Measurements from ENCODE around the gene MED29.

The MED29 gene, protein sequence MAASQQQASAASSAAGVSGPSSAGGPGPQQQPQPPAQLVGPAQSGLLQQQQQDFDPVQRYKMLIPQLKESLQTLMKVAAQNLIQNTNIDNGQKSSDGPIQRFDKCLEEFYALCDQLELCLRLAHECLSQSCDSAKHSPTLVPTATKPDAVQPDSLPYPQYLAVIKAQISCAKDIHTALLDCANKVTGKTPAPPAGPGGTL

DNA sequence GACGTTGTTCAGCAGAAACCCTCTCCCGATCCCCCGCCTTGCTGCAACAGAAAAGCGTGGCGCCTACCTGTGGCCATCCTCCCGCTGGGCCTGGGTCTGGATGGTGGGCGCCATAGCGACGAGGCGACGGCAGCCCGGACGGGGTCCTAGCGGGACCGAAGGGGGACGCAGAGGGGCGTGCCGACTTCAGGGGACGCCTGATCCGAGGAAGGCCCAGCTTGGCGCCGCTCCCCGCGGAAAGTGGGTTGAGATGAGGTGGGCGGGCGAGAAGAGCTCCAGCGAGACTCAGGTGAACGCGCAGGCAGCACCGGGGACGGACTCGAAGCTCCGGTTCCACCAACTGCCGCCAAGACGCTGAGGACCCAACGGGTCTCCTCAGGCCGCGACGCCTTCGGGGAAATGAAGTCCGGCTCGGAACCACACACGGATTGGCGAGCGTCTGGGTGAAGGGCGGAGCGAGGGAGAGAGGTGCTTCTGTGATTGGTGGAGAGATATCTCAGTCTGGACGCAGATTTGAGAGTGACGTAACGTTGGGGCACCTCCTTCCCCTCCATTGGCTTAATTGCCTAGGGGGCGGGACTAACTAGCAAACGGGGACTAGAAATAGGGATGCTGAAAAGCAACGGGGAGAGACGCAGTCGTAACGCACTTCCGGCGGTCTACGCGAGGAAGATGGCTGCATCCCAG, at the start of gene MED29, which contains the start of gene PAF1:
Gene MED29 (plus strand): TSS at position 628 of the 687 bp plus-strand sequence. CDS start 45 bp downstream, at position 673.
Gene PAF1 (minus strand): TSS at position 356 of the 687 bp plus-strand sequence. CDS start 242 bp downstream, at position 114.
- peak; percentile 81 to 92 for DNase-seq (ENCODE audit: low read depth in 1 of 2, low spot score in 1 of 2)

DNA sequence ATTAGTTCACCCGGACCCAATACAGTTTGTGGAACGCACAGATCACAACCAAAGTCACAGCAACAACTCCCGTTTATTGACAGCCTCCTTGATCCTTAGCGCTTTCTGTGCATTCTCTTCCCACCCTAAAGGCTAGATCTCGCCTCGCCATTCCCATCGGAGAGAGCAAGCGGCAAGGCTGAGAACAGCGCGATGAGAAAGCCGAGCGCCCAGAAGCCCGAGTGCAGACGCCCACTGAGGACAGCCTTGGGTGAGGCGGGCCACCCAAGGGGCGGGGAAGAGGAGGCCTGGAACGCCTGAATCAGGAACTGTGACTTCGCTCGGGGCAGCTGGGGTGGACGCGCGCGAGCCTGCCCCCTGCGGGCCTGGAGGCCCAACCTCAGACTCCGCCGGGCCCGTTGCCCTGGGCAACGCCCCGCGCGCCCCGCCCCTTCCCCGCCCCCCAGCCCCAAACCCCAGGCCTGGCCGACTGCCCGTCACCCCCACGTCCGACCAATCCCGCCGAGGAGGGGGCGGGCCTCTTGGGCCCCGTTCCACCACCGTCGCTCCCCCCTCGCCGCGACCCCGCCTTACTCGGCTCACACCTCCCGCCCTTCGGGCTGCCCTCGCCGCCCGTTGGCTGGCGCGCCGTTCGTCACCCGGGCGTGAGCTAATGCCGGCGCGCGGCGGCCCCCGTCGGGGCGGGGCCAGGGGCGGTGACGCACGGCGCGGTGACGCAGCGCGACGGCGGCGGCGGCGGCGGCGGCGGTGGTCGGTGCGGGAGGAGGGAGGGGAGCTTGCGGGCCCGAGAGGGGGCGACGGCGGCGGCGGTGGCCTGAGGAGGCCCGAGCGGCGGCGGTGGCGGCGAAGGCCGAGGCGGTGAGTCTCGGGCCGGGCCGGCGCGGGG, 49.2 kb upstream of the MED29 start, which contains the start of gene SAMD4B:
Gene SAMD4B (plus strand): TSS at position 703 of the 886 bp plus-strand sequence. CDS start 14,473 bp downstream, outside the sequence.
- DNase-seq (ENCODE audit: low read depth in 1 of 2, low spot score in 1 of 2), result peak; percentile 98 to 100

DNA sequence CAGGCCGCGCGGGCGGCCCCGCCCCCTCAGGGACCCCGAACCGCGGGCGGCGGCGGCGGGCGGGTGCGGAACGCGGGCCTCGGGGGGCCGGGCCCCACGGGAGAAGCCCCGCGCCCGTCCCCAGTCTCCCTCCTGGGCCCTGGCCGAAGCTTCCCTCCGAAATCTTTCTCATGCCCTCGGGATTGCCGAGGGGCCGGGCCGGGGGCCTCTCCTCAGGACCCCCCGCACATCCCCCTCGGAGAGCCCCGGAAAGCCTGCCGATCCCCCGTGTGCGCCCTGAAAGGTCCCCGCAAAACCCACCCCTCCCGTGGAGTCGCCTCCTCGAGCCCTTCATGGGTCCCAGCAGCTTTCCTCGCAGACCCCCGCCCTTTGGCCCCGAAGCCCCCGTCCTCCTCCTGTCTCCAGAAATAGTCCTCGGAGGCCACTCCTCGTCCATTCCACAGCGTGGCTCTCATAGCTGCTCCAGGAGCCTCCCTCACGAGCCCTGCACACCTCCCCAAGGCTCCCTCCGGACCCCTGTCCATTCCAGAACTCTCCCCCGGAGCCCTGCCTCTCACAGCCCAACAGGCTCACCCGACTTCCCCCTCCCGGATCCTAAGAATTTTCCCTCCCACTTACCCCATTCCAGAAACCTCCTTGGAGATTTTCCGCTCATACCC, 48.4 kb upstream of the MED29 start:
- no peak for DNase-seq (ENCODE audit: low read depth in 1 of 2, low spot score in 1 of 2)

DNA sequence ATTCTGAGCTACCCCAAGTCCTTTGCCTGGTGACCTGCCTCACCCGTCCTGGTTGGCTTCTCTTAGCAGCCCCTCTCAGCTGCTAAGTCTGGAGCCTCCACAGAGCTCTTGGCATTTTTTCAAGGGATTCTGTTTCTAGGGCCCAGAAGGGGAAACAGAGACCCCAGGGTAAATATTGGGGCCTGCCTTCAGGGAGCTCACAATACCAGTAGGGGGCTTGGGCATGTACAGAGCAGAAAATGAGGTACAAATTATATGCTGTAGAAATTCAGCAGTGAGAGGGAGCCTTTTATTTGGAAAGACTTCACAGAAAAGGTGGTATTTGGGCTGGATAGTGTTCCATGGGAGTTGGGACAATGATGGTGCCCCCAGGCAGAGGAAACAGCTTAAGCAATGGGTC, 45.2 kb upstream of the MED29 start:
- DNase-seq (ENCODE audit: low read depth in 1 of 2, low spot score in 1 of 2), result no peak

DNA sequence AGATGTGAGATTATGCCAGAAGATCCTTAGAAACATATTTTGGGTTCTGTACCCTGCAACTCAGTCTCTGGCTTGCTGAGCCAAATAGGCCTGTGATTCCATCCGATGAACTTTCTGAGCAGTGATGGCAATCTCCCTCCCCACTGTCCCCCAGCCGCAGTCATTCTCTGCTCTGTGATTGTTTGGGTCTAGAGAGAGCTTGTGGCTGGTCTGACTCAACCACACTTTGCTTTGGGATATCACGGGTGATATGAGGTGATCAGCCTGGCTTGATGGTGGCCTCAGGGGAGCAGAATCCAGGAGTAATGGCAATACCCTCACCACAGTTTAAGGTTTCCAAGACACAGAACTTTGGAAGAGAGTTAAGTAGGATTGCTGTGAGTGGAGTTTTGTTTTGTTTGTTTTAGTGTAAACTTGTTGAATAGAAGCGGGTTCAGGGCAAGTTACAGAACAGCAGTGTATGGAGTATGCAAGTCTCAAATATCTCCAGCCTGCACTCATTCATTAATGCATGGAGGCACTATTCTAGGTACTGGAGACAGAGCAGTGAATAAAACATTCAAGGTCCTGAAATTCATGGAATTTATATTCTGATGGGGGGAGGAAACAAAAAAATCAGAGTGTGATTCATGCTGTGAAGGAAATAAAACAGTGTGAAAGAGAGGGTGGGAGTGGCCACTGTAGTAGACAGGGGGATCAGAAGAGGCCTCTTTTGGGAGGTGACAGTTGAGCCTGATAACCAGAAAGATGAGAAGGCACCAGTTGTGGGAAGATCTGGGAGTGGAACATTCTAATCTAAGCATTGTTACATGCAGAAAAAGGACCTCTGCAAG, 43.6 kb upstream of the MED29 start:
- DNase-seq (ENCODE audit: low read depth in 1 of 2, low spot score in 1 of 2), result no peak

DNA sequence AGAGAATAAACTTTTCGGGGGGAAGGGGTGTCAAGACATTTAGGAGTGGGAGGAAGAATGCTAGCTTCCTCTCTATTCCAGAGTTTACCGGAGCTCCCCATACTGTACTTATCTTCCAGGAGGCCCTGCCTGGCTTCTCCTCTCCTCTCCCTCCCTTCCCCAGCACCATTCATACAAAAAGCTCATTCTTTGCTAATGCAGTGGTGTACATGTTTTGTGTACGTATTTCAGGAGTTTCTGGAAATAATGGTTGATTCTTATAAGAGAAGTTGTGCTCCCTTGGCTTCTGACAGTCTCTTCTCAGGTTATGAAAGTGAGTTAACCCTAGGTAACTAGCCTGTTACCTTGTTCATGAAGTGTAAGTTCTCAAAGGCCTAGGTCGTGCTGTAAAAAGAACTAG, 41.9 kb upstream of the MED29 start:
- DNase-seq (ENCODE audit: low read depth in 1 of 2, low spot score in 1 of 2), result no peak

DNA sequence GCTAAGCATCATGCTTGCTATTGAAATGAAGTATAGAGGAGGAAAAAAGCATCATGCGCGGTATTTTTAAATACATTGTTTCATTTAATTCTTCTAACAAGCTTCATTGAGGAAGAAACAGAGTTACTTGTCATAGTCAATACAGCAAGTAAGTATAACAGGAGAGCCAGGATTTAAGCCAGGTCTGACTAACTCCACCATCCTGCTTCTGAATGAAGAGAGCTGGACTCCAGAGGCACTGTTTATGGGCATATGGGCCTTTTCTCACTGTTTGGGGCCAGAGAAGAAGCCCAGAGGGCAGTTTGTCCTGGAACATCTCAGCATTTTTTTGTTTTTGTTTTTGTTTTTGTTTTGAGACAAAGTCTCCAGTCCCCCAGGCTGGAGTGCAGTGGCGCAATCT, 41.0 kb upstream of the MED29 start:
- DNase-seq (ENCODE audit: low read depth in 1 of 2, low spot score in 1 of 2), result no peak

DNA sequence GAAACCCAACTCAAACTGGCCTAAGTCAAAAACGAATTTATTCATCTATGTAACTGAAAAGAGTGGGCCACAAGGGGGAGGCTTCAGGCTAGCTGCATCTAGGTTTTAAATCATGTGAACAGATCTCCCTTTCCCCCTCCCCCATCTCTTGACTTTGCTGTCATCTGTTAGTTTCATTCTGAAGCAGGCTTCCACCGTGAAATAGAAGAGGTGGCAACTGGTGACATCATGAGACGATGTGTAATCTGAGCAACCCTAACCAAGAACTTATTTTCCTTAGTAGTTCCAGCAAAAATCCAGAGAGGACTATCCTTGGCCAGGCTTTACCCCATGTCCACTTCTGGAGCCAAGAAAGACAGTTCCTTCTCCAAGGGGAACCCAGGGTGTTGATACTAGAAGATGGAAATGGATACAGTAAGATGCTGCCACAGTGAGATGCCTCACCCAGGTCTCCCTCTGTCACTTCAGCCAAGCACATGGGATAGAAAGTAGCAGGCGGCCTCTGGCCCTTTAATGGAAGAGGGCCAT, 39.6 kb upstream of the MED29 start:
- no peak for DNase-seq (ENCODE audit: low read depth in 1 of 2, low spot score in 1 of 2)

DNA sequence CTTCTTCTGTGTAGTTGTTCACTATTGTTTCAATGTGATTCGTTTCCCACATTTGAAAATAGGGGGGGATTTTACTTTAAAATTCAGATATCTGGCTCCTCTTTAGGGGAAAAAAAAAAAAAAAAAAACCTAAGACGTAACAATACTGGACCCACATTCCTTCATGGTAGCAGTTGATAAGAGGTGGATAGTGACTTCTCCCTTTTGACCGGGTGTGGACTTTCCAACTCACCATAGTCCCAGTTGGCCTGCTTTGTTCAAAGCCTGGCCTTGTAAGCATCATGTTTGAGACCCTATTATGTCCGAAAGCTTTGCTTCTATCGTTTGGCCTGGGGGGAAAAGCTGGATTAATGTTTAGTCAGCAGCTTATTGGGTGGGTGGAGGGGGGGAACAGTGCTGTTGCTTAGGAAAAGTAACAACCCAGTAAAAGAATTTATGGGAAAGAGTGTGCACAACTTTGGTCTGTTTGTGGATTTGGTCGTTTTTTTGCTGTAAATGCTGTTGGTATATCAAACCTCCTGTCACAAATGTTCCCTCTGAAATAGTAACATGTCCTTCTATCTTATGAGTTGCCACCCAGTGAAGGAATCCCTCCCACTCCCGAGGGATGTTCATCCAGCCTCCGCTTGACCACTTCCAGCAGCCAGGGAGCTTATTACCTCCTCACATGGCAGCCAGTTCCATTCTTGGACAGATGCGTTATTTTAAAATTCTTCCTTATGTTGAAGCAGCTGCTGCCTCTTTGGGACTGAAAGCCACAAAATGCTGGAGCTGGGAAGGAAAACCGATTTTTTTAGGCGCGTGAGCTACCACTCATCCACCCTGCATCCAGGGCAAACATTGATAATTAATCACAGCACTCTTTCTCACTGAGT, 38.6 kb upstream of the MED29 start:
- no peak for DNase-seq (ENCODE audit: low read depth in 1 of 2, low spot score in 1 of 2)

DNA sequence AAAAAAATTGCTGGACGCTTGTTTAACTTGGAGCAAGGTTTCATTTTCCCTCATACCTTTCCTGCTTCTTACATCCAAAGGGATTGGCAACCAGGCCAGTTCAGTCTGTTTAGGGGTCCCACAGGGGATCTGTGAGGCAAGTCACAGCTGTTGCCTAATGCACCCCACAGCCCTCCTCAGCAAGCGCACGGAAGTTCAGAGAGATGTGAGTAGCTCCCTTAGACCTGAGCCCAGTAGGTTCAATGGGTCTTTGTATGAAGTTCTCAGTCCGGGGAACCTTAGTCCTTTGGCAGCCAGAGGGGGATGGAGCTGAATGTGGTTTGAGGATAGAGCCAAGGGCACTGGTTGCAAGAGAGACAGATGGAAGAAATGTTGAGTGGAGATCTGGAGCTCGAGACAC, 35.9 kb upstream of the MED29 start:
- no peak for DNase-seq (ENCODE audit: low read depth in 1 of 2, low spot score in 1 of 2)

DNA sequence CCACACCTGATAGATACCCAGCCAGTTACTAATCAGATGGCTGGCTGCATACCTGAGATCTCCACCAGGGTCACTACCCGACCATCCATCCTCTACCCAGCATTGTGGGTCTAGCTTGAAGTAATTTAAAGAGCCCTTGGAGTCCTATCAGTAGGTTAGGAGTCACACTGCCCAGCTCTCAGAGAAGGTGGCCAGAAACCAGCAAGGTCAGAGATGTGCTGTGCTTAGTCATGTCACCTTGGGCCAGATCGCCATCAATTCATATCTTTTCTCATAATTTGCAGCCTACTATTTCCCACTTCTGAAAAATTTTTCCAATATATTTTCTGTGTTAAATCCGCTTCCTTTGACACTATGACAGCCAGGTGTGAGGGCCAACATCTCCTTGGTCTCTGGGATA, 35.1 kb upstream of the MED29 start:
- no peak for DNase-seq (ENCODE audit: low read depth in 1 of 2, low spot score in 1 of 2)

DNA sequence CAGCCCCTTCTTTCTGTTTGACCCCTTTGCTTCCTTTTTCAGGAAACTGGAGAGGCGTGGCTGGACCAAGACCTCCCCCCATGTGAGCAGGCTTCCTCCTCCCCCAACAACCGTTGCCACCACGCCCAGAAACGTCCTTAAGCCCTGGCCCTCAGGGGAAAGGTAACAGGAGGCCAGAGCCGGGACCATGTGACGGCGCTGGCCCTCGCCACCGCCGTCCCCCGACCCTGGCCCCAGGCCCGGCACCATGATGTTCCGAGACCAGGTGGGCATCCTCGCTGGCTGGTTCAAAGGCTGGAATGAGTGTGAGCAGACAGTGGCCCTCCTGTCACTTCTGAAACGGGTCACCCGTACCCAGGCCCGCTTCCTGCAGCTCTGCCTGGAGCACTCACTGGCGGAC, 34.5 kb upstream of the MED29 start:
- no peak for DNase-seq (ENCODE audit: low read depth in 1 of 2, low spot score in 1 of 2)

DNA sequence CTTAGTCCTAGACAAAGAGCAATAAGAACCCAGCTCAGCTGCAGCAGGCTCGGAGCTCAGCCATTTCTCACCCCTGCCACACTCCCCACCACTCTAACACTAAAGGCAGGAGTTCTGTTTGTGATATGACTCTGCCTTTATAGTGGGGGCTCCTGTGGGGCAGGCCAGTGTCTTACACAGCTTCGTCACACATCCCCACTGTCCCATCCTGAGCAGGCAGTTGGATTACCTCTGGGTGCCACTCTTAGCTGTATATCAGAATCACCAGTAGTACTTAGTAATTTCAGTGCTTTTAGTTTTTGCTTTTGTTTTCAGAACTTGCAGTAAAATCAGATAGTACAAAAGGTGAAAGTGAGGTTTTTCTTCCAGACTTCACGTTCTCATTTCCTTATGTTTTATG, 32.2 kb upstream of the MED29 start:
- DNase-seq (ENCODE audit: low read depth in 1 of 2, low spot score in 1 of 2), result no peak

DNA sequence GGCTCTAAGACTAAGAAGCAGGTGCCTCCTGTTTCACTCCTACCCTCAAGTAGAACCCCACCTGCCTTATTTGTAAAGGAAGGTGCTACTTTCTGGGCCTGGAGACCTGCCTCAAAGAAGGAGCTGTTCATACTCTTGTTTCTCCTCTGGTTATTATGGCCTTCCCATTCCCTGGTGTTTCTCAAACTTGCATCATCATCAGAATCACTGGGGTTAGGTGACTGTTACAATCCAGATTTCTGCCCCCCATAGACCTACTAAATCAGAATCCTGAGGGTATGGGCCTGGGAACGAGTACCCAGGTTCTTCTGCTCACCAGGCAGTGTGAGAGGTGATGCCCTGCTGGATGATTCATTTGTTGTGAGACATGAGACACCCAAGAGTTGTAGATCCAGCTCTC, 30.6 kb upstream of the MED29 start:
- no peak for DNase-seq (ENCODE audit: low read depth in 1 of 2, low spot score in 1 of 2)

DNA sequence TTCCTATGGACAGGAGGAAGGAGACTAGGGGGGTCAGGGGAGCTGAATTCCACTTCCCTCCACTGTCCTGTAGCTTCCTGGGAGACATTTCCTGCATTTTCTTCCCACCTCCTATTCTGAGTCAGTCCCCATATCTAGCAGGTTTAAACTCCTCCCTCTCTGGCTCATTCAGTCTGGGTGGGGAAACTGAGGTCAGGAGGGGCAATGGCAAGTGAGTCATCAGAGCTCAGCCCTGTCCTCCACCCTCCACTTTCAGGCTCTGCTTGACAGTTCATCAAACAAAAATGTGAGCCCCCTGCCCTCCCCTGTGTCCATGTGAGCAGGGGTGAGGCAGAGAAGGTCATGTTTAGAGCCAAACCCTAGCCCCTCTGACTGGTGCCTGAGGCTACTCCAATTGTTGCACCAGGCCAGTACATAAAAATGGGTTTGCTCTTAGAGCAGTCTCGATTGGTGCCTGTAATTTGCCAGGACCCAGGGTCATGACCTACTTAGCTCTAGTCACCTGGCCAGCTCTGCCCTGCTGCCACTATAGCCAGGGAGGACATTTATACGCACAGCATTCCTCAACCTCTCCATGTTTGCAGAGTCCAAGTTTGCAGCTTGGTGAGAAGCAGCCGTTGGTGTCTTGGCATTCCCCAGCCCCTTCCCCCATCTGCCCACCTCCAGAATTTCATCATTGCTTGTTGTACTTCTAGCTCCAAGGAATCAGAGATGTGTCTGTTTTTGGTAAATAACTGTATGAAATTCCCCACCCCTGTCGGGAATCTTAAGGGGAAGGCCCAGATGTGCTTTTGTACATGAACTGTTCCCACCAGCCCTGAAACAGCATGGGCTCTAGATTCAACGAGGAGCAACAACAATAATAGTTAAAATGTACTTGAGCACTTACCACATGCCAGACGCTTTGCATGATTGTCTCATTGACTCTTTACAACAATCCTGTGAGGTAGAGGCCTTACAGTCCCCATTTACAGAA, 28.2 kb upstream of the MED29 start:
- no peak for DNase-seq (ENCODE audit: low read depth in 1 of 2, low spot score in 1 of 2)

DNA sequence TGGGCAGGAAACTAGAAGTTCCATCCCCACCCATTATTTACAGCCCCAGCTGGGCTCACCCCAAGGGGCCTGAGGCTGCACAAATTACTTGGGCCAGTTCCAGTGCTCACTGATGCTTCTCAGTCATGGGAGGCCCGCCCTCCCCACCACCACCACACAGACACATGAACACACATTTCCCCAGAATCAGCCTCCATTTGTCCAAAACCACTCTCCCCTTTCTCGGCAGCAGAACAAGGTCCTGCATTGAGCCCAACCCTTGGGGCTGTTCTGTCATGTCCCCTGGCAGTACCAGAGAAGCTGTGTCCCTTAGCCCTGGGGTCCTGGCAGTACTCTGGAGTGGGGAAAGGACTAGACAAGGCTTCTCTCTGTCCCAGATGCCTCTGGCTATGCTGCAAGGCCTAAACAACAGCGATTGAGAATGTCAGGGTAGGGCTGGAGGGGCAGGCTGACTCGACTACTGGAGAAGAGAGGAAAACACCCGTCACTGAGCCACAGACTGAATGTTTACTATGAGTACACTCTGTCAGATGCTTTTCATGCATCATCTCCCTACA, 27.2 kb upstream of the MED29 start:
- no peak for DNase-seq (ENCODE audit: low read depth in 1 of 2, low spot score in 1 of 2)

DNA sequence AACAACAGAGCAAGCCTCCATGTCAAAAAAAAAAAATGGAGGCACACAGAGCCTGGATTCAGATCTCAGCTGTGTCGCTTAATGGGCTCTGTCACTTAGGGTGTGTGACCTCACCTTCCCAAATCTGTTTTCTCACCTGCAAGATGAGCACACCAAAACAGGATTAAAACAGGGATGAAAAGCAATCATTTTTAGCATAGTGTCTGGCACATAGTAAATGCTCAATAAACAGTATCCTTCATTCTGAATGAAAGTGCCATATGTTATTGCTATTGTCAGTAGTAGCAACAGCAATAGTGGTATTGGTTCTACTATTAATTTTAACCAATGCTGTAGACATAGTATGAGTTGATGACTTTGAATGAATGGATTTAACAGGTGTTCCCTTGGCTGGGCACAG, 25.6 kb upstream of the MED29 start:
- no peak for DNase-seq (ENCODE audit: low read depth in 1 of 2, low spot score in 1 of 2)

DNA sequence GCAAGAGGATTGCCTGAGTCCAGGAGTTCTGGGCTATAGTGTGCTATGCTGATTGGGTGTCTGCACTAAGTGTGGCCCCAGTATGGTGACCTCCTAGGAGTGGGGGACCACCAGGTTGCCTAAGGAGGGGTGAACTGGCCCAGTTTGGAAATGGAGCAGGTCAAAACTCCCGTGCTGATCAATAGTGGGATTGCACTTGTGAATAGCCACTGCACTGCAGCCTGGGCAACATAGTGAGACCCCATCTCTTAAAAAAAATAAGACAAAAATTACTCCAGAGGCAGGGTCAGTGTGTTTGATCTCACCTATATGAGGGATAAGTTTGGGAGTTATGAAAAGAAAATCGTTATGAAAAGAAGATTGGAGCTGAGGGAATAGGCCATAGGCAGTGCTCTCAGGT, 22.0 kb upstream of the MED29 start:
- DNase-seq (ENCODE audit: low read depth in 1 of 2, low spot score in 1 of 2), result no peak
